ENCODE results near the gene PDLIM1.

The PDLIM1 gene

GRCh38 chr10:95196046-95196445 lies 94.8 kb downstream of the PDLIM1 start:
- DNase-seq, result no peak

DNA sequence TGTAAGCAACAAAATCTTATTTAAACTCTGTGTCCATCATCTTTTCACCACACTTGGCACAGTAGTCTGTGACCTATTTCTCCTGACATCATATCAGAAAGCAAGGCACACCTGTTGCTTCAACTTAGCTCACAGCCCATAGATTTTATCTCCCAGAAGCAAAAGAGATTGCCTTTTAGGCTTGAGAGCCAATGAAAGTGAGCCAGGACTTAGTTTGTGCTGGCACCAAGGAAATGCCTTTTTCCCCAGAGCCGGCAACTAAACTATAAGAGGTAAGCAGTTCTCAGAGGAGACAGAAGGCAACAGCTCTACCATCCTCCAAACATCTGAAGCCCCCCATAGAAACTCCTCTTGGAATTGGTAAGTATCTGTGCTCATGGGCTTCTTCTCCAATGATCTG lies 96.9 kb downstream of the PDLIM1 start, which contains the start of gene ACSM6:
Gene ACSM6, plus strand, starts transcription at position 295 of the 400 bp plus-strand sequence. CDS start 248 bp downstream, outside the sequence.
- DNase-seq, result no peak

DNA sequence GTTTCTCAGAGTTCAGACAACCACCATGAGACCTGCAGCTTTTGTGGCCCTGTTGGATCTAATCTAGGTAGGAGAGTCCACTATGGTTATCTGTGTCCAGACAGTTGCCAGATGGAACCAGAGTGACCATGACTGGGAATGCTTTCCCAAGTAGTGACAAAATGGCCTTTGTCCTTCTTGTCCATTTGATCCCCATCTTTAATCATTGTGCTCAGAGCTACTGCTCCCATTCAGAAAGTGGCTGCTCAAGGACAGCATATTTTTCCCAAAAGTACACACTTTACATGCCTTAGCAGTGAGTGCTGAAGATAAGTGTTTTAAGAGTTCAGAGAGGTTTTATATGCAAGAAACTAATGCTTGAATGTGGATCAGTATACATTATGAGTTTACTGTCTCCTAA lies 102.2 kb downstream of the PDLIM1 start:
- no peak for DNase-seq

GRCh38 chr10:95187617-95188016 lies 103.2 kb downstream of the PDLIM1 start:
- DNase-seq, result no peak

Data from activated CD8-positive, alpha-beta memory T cell treated with anti-CD3 and anti-CD28 coated beads for 24 hours (primary cell).